Prostate gland (tissue), 2 donors: Measurements from ENCODE around the gene TRIM54. TPM values are rescaled to one million over a fixed set of nuclear protein-coding genes. Genes with fewer than 3 reads are reported as not detected.

ENCODE experiments used
- DNase-seq: peaks from one replicate; pipeline ENCODE4 v3.0.0-alpha.2; 2019; ENCODE audit warnings: low spot score
- H3K27ac ChIP-seq, 2 donors: fragments of 200-600 bp; sonication (generic); 2 replicates each; pipeline ENCODE4 v1.5.1; 2017 to 2019
- H3K27me3 ChIP-seq: fragments of 200-600 bp; sonication (generic); replicated peaks from 2 replicates; pipeline ENCODE4 v1.5.1; 2019; ENCODE audit not compliant: insufficient read depth
- H3K36me3 ChIP-seq, 2 donors: fragments of 200-600 bp; sonication (generic); 1 replicate in 1 of 2; 2 replicates in 1 of 2; pipeline versions ENCODE4 v1.5.1 to v1.8.1; 2017 to 2019
- H3K4me1 ChIP-seq: fragments of 200-600 bp; sonication (generic); replicated peaks from 2 replicates; pipeline ENCODE4 v1.5.1; 2019
- H3K4me3 ChIP-seq, 2 donors: fragments of 200-600 bp; sonication (generic); 2 replicates each; pipeline ENCODE4 v1.5.1; 2017 to 2019
- H3K9me3 ChIP-seq: fragments of 200-600 bp; sonication (generic); 2 replicates; pipeline ENCODE4 v1.5.1; 2017
- POLR2A ChIP-seq: fragments of 450-650 bp; IDR thresholded peaks from one replicate; pipeline ENCODE4 v1.6.1; 2016; ENCODE audit warnings: antibody characterized with exemption, mild to moderate bottlenecking
- POLR2AphosphoS5 ChIP-seq: sonication (generic); formaldehyde crosslinking; IDR thresholded peaks from one replicate; pipeline ENCODE4 v1.6.1; 2017; ENCODE audit warnings: antibody characterized with exemption
- WGBS: methylation state at CpG from one replicate; pipeline ENCODE4 v1.1.5; 2018; 5-methylcytosine and 5-hydroxymethylcytosine counted together
- intact Hi-C: fragments of 100-400 bp; cut with DNase I; formaldehyde crosslinking; loops from one replicate; pipeline ENCODE4 v1.14.2; 2022
- total RNA-seq, 2 donors: library from RNA; depleted of rRNA; stranded (reverse); fragments of >200 nt; gene quantifications; one replicate each; pipeline ENCODE4 v1.1.0, GENCODE V29; 2016
- TF ChIP-seq, protein P1 (sequence below), 4 experiments: fragments of 200-600 bp in 2 of 4; fragments of 450-650 bp in 2 of 4; sonication (generic) in 2 of 4; IDR thresholded peaks; 1 replicate in 3 of 4; 2 replicates in 1 of 4; pipeline ENCODE4 v1.5.1; 2016 to 2019; ENCODE audit warnings: antibody characterized with exemption in 4 of 4, mild to moderate bottlenecking in 2 of 4, moderate library complexity in 2 of 4

The TRIM54 gene
- total RNA-seq, 2 donors from 2014 or later: 2.8 to 17.9 TPM

DNA sequence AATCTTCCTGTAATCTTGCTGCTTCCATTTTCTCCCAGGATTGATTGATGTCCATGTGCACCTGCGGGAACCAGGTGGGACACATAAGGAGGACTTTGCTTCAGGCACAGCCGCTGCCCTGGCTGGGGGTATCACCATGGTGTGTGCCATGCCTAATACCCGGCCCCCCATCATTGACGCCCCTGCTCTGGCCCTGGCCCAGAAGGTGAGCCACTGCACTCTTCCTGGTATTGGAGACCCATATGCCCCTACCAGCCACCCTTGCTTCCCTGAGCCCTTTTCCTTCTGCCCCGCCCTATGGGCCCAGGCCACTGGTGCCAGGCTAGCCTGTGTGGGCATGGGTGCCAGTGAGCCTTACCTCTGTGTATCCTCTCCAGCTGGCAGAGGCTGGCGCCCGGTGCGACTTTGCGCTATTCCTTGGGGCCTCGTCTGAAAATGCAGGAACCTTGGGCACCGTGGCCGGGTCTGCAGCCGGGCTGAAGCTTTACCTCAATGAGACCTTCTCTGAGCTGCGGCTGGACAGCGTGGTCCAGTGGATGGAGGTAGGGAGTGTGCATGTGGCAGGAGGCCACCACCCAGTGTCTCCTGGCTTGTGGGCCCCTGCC lies 44.8 kb upstream of the TRIM54 start:
- Histone ChIP-seq H3K27ac (no peak overlapping the region), H3K4me3 (no peak overlapping the region), H3K9me3 (no peaks in the 10 kb centered on the region), H3K36me3 (peaks cover 12 to 50% of the 10 kb centered on the region in 2 donors), H3K27me3 (no peaks in the 10 kb centered on the region), H3K4me1 (no peaks in the 10 kb centered on the region)
- no peak for DNase-seq
- intact Hi-C loops: no loop called here
- 95% methylated on average over 15 of the region's 15 CpGs for WGBS
- TF ChIP-seq, protein P1, sequence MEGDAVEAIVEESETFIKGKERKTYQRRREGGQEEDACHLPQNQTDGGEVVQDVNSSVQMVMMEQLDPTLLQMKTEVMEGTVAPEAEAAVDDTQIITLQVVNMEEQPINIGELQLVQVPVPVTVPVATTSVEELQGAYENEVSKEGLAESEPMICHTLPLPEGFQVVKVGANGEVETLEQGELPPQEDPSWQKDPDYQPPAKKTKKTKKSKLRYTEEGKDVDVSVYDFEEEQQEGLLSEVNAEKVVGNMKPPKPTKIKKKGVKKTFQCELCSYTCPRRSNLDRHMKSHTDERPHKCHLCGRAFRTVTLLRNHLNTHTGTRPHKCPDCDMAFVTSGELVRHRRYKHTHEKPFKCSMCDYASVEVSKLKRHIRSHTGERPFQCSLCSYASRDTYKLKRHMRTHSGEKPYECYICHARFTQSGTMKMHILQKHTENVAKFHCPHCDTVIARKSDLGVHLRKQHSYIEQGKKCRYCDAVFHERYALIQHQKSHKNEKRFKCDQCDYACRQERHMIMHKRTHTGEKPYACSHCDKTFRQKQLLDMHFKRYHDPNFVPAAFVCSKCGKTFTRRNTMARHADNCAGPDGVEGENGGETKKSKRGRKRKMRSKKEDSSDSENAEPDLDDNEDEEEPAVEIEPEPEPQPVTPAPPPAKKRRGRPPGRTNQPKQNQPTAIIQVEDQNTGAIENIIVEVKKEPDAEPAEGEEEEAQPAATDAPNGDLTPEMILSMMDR (IDR thresholded peaks at IDR 0.05): no peak
- no peak for TF ChIP-seq POLR2A
- TF ChIP-seq POLR2AphosphoS5: no peak

DNA sequence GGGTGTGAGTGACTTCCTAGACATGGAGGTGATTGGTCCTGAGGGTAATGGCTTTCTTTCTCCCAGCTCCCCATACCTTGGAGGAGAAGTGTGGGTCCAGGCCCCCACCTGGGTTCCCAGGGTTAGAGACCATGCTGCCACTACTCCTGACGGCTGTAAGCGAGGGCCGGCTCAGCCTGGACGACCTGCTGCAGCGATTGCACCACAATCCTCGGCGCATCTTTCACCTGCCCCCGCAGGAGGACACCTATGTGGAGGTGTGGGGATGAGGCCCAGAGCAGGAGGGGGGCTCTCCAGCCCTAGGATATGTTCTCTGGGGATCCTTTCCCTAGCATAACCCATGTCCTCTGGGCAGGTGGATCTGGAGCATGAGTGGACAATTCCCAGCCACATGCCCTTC lies 43.3 kb upstream of the TRIM54 start:
- WGBS: 89% methylated on average over 8 of the region's 8 CpGs
- H3K4me1 ChIP-seq: no peaks in the 10 kb centered on the region
- H3K36me3 ChIP-seq: peaks cover 12 to 38% of the 10 kb centered on the region in 2 donors
- DNase-seq: no peak
- intact Hi-C loops: no loop called here
- no peak overlapping the region for H3K27ac ChIP-seq
- no peaks in the 10 kb centered on the region for H3K9me3 ChIP-seq
- no peak for TF ChIP-seq POLR2A
- TF ChIP-seq, protein P1 (IDR thresholded peaks at IDR 0.05): no peak
- TF ChIP-seq POLR2AphosphoS5: no peak
- no peaks in the 10 kb centered on the region for H3K27me3 ChIP-seq
- H3K4me3 ChIP-seq: no peak overlapping the region

DNA sequence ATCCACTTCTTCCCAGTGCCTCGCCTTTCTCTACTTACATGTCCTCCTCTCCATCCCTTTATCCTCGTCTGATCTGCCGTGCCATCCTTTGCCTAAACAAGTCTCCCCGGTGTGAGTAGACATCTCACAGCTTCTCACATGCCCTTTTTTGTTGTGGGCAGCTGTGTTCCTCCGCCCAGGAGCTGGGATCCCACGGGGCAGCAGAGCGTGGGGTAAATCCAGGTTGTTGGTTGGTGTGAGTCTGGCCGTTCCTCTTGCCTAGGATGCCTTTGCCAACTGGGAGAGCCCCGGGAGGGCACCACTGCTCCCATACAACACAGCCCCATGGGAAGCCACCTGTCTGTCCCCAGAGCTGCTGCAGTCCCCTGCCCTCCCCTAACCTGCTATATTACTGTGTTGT lies 41.8 kb upstream of the TRIM54 start:
- 92% methylated on average over 9 of the region's 9 CpGs for WGBS
- DNase-seq: no peak
- intact Hi-C loops: no loop called here
- TF ChIP-seq POLR2A (no peak), POLR2AphosphoS5 (no peak)
- TF ChIP-seq, protein P1 (IDR thresholded peaks at IDR 0.05): no peak
- no peak overlapping the region for H3K27ac ChIP-seq
- no peaks in the 10 kb centered on the region for H3K9me3 ChIP-seq
- no peak overlapping the region for H3K4me3 ChIP-seq
- peaks cover 12 to 30% of the 10 kb centered on the region in 2 donors for H3K36me3 ChIP-seq
- H3K27me3 ChIP-seq: no peaks in the 10 kb centered on the region
- no peaks in the 10 kb centered on the region for H3K4me1 ChIP-seq

DNA sequence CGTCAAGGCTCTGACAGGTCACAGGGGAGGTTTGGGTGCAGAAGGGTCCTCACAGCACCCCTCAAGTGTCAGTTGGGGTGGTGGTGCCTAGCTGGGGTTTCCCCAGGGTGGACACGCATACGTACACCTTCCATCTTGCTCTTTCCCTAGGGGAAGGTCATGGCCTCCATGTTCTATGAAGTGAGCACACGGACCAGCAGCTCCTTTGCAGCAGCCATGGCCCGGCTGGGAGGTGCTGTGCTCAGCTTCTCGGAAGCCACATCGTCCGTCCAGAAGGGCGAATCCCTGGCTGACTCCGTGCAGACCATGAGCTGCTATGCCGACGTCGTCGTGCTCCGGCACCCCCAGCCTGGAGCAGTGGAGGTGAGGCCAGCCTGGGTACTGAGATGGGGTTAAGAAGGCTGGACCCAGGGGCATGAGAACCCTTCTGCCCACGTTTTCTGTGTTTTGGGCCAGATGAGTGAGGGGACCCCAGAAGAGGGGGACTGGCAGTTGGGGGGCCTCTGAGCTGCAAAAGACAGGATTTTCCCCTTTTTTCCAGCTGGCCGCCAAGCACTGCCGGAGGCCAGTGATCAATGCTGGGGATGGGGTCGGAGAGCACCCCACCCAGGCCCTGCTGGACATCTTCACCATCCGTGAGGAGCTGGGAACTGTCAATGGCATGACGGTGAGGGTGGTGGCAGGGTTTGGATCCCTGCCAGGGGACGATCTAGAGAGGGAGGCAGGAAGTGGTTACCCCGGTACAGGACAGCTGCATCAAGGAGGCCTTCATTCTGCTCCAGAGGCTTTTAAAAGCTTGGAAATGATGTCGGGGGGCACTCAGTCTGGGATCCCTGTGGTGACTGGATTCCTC lies 40.2 kb upstream of the TRIM54 start:
- Histone ChIP-seq H3K36me3 (peaks cover 12 to 24% of the 10 kb centered on the region in 2 donors), H3K4me3 (no peak overlapping the region), H3K27ac (no peak overlapping the region), H3K4me1 (no peaks in the 10 kb centered on the region), H3K27me3 (no peaks in the 10 kb centered on the region), H3K9me3 (no peaks in the 10 kb centered on the region)
- TF ChIP-seq POLR2AphosphoS5: no peak
- TF ChIP-seq, protein P1 (IDR thresholded peaks at IDR 0.05): no peak
- intact Hi-C loops: no loop called here
- 83% methylated on average over 24 of the region's 24 CpGs for WGBS
- DNase-seq: no peak

DNA sequence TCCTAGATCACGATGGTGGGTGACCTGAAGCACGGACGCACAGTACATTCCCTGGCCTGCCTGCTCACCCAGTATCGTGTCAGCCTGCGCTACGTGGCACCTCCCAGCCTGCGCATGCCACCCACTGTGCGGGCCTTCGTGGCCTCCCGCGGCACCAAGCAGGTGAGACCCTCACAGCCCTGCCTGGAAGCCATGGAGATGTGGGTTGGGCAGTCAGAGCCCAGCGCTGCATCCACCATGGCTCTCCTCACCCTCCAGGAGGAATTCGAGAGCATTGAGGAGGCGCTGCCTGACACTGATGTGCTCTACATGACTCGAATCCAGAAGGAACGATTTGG lies 39.6 kb upstream of the TRIM54 start:
- 87% methylated on average over 15 of the region's 16 CpGs for WGBS
- no peaks in the 10 kb centered on the region for H3K4me1 ChIP-seq
- H3K27me3 ChIP-seq: no peaks in the 10 kb centered on the region
- no peak overlapping the region for H3K4me3 ChIP-seq
- peaks cover 10 to 22% of the 10 kb centered on the region in 2 donors for H3K36me3 ChIP-seq
- H3K27ac ChIP-seq: no peak overlapping the region
- DNase-seq: no peak
- H3K9me3 ChIP-seq: no peaks in the 10 kb centered on the region
- TF ChIP-seq POLR2AphosphoS5 (no peak), POLR2A (no peak)
- TF ChIP-seq, protein P1 (IDR thresholded peaks at IDR 0.05): no peak
- intact Hi-C loops: no loop called here
